Cardiac muscle cell (in vitro differentiated cells and primary cell): ENCODE data around the gene PRADC1. TPM values are rescaled to one million over a fixed set of nuclear protein-coding genes. Genes with fewer than 3 reads are reported as not detected.

Experiments used
- DNase-seq, 2 donors: peaks; one replicate each; pipeline versions ENCODE4 v3.0.0 to v3.0.0-alpha.2; 2010 to 2017; ENCODE audit warnings: low read depth in 1 of 2, low spot score in 1 of 2
- H3K27ac ChIP-seq: fragments of 200-600 bp; sonication (generic); 2 replicates; pipeline ENCODE4 v1.5.1; 2016
- H3K27me3 ChIP-seq: fragments of 200-600 bp; sonication (generic); 2 replicates; pipeline ENCODE4 v1.6.0; 2016; ENCODE audit warnings: control low read depth
- H3K36me3 ChIP-seq: fragments of 200-600 bp; sonication (generic); 2 replicates; pipeline ENCODE4 v1.5.1; 2016; ENCODE audit warnings: control low read depth
- H3K4me1 ChIP-seq: fragments of 200-600 bp; sonication (generic); 2 replicates; pipeline ENCODE4 v1.8.1; 2017; ENCODE audit warnings: low read depth, mild to moderate bottlenecking, mixed run types
- H3K4me3 ChIP-seq: fragments of 200-600 bp; sonication (generic); 2 replicates; pipeline ENCODE4 v1.5.1; 2016; ENCODE audit warnings: mild to moderate bottlenecking
- H3K9me3 ChIP-seq: fragments of 200-600 bp; sonication (generic); 2 replicates; pipeline ENCODE4 v1.5.1; 2017; ENCODE audit warnings: low read depth, mild to moderate bottlenecking, control low read depth
- CTCF ChIP-seq: IDR thresholded peaks from 2 replicates; pipeline ENCODE4 v1.5.1; 2012; ENCODE audit warnings: low read depth, mild to moderate bottlenecking, low read length
- polyA plus RNA-seq: library from polyadenylated mRNA; unstranded; fragments of >200 nt; fragmentation: Nextera tagmentation; extraction: Ambion mirVana; gene quantifications from 2 replicates; pipeline ENCODE4 v1.2.1, GENCODE V29; 2016
- total RNA-seq: library from RNA; depleted of rRNA; stranded (reverse); fragments of >200 nt; gene quantifications from 2 replicates; pipeline ENCODE4 v1.2.3, GENCODE V29; 2016

PRADC1 gene
- total and polyA plus RNA-seq, 2 experiments from 2014 or later = 42.6 to 99.8 TPM

- H3K4me1 ChIP-seq = no peaks in the 10 kb centered on the region
- no peaks in the 10 kb centered on the region for H3K9me3 ChIP-seq
- no peak for TF ChIP-seq CTCF
- H3K36me3 ChIP-seq = peaks cover 36% of the 10 kb centered on the region
- no peak overlapping the region for H3K27ac ChIP-seq
- no peak overlapping the region for H3K4me3 ChIP-seq
- no peak for DNase-seq
- H3K27me3 ChIP-seq = no peaks in the 10 kb centered on the region
Observed at GRCh38 chr2:73254343-73255006, 21.4 kb upstream of the PRADC1 start.

DNA sequence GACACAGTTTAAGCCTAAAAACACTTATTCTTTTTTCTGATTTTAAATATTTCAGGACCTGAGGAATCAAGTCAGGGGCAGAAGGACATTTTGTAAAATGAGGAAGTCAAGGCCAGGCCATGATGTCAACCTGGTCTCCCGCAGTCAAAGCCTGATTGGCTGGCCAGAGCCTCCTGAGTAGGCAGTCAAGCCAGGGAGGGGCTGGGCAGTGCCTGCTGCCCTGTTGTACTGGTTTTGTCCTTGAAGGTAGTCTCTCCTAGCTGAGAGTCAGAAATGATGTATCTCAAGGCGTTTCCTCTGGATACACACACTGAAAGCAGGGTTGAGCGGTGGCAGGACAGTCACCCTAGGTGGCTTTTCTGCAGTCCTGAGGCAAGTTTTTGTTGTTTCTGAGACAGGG lies 20.9 kb upstream of the PRADC1 start:
- no peak for DNase-seq
- no peaks in the 10 kb centered on the region for H3K4me1 ChIP-seq
- TF ChIP-seq CTCF = no peak
- no peaks in the 10 kb centered on the region for H3K9me3 ChIP-seq
- no peak overlapping the region for H3K27ac ChIP-seq
- peaks cover 42% of the 10 kb centered on the region for H3K36me3 ChIP-seq
- no peaks in the 10 kb centered on the region for H3K27me3 ChIP-seq
- H3K4me3 ChIP-seq = no peak overlapping the region

GRCh38 chr2:73253400-73253799 lies 20.4 kb upstream of the PRADC1 start:
- H3K27ac ChIP-seq = no peak overlapping the region
- H3K9me3 ChIP-seq = no peaks in the 10 kb centered on the region
- TF ChIP-seq CTCF = no peak
- DNase-seq = no peak
- H3K36me3 ChIP-seq = peaks cover 47% of the 10 kb centered on the region
- no peaks in the 10 kb centered on the region for H3K4me1 ChIP-seq
- no peaks in the 10 kb centered on the region for H3K27me3 ChIP-seq
- H3K4me3 ChIP-seq = no peak overlapping the region

DNA sequence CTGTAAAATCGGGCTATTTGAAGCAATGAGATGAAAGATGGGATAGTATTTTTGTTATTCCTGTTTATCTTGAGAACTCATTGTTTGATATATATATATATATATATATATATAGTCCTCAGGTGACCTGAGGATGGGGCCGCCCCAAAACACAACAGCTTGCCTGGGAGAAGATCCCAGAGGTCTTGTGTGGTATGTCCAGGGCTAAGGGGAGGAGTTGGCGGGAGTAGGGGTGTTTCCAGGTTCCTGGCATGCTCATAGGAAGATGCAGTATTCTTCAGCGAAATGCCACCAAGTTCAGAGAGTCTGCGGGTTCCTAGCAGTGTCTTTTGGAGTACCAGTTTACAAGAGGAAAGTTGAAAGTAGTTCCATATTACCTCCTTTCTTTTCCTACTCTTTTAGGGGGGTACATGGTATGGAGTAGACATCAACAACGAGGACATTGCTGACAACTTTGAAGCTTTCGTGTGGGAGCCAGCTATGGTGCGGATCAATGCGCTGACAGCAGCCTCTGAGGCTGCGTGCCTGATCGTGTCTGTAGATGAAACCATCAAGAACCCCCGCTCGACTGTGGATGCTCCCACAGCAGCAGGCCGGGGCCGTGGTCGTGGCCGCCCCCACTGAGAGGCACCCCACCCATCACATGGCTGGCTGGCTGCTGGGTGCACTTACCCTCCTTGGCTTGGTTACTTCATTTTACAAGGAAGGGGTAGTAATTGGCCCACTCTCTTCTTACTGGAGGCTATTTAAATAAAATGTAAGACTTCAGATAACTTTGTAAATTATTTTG lies 19.4 kb upstream of the PRADC1 start:
- Histone ChIP-seq H3K4me3 (no peak overlapping the region), H3K9me3 (no peaks in the 10 kb centered on the region), H3K27me3 (no peaks in the 10 kb centered on the region), H3K36me3 (peaks cover 54% of the 10 kb centered on the region), H3K4me1 (no peaks in the 10 kb centered on the region), H3K27ac (no peak overlapping the region)
- DNase-seq = no peak
- TF ChIP-seq CTCF = no peak

GRCh38 chr2:73250872-73251846 lies 18.1 kb upstream of the PRADC1 start:
- Histone ChIP-seq H3K27ac (no peak overlapping the region), H3K27me3 (no peaks in the 10 kb centered on the region), H3K4me3 (no peak overlapping the region), H3K4me1 (no peaks in the 10 kb centered on the region), H3K9me3 (no peaks in the 10 kb centered on the region), H3K36me3 (peaks cover 67% of the 10 kb centered on the region)
- TF ChIP-seq CTCF = no peak
- no peak for DNase-seq
